ENCODE data around the gene HMGXB4. TPM values are rescaled to one million over a fixed set of nuclear protein-coding genes. Genes with fewer than 3 reads are reported as not detected.

The HMGXB4 gene
- total RNA-seq, 4 donors from 2014 or later, result 12.4 to 19.9 (median 17.0) TPM

DNA sequence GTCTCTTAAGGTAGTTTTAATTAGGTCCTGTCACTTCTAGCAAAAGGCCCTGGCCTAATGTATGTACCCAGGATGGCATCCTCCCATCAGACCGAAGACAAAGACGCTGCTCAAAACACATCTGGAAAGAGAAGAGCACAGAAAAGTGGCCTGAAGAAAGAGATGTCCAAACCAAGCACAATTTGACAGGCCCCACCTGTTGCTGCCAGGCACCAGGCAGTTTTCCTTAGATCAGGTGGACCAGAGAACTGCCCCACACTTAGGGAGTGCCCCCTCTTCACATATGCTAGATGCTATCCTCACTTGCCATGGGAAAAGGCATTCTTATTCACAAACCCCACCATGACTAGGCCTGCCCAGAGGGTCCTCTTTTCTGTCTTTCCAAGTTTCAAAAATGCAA lies 3.3 kb upstream of the HMGXB4 start:
- no peaks in the 10 kb centered on the region for H3K36me3 ChIP-seq
- 58% methylated on average over 2 of the region's 2 CpGs for WGBS
- no peak for TF ChIP-seq POLR2AphosphoS5 (IDR thresholded peaks at IDR 0.05)
- TF ChIP-seq POLR2A (IDR thresholded peaks at IDR 0.05; ENCODE audit: low read depth), result no peak
- TF ChIP-seq, protein P1, sequence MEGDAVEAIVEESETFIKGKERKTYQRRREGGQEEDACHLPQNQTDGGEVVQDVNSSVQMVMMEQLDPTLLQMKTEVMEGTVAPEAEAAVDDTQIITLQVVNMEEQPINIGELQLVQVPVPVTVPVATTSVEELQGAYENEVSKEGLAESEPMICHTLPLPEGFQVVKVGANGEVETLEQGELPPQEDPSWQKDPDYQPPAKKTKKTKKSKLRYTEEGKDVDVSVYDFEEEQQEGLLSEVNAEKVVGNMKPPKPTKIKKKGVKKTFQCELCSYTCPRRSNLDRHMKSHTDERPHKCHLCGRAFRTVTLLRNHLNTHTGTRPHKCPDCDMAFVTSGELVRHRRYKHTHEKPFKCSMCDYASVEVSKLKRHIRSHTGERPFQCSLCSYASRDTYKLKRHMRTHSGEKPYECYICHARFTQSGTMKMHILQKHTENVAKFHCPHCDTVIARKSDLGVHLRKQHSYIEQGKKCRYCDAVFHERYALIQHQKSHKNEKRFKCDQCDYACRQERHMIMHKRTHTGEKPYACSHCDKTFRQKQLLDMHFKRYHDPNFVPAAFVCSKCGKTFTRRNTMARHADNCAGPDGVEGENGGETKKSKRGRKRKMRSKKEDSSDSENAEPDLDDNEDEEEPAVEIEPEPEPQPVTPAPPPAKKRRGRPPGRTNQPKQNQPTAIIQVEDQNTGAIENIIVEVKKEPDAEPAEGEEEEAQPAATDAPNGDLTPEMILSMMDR (IDR thresholded peaks at IDR 0.05), result no peak
- no peak for TF ChIP-seq EP300 (IDR thresholded peaks at IDR 0.05)
- H3K27ac ChIP-seq (replicated peaks in 1 of 4), result no peak overlapping the region
- H3K27me3 ChIP-seq, result peaks cover 0 to 5% (median 0%) of the 10 kb centered on the region in 4 donors
- H3K4me1 ChIP-seq, result peaks cover 6 to 18% (median 15%) of the 10 kb centered on the region in 4 donors
- intact Hi-C loops (cut with DNase I), result no loop called here
- no peaks in the 10 kb centered on the region for H3K9me3 ChIP-seq
- no peak for DNase-seq (ENCODE audit: extremely low spot score)
- no peak overlapping the region for H3K4me3 ChIP-seq

DNA sequence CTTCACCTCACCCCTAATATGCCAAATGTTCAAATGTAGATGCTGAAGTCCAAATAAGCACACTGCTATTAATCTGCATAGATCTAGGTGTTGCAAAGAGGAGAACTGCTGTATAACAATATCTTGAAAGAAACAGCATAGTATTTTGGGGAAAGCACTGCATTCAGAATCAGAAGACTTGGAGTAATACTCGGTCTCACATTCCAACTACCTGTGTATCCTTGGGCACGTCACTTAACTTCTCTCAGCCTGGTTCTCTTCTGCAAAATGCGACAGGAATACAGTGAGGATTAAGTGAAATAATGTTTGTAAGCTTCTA lies 332 bp upstream of the HMGXB4 start:
- H3K4me3 ChIP-seq, result peak overlapping the region; percentile 90 to 96 (median 94)
- TF ChIP-seq EP300 (IDR thresholded peaks at IDR 0.05) (no peak), POLR2AphosphoS5 (IDR thresholded peaks at IDR 0.05) (no peak), POLR2A (IDR thresholded peaks at IDR 0.05; ENCODE audit: low read depth) (no peak)
- TF ChIP-seq, protein P1 (IDR thresholded peaks at IDR 0.05), result no peak
- WGBS, result 0% methylated on average over 3 of the region's 3 CpGs
- peak overlapping the region; percentile 92 to 99 (median 96) for H3K27ac ChIP-seq (replicated peaks in 1 of 4)
- H3K4me1 ChIP-seq, result peaks cover 6 to 20% (median 16%) of the 10 kb centered on the region in 4 donors
- DNase-seq (ENCODE audit: extremely low spot score), result no peak
- H3K9me3 ChIP-seq, result no peaks in the 10 kb centered on the region
- H3K27me3 ChIP-seq, result no peaks in the 10 kb centered on the region
- peaks cover 0 to under 1% (median 0%) of the 10 kb centered on the region in 4 donors for H3K36me3 ChIP-seq
- intact Hi-C loops (cut with DNase I), result no loop called here

DNA sequence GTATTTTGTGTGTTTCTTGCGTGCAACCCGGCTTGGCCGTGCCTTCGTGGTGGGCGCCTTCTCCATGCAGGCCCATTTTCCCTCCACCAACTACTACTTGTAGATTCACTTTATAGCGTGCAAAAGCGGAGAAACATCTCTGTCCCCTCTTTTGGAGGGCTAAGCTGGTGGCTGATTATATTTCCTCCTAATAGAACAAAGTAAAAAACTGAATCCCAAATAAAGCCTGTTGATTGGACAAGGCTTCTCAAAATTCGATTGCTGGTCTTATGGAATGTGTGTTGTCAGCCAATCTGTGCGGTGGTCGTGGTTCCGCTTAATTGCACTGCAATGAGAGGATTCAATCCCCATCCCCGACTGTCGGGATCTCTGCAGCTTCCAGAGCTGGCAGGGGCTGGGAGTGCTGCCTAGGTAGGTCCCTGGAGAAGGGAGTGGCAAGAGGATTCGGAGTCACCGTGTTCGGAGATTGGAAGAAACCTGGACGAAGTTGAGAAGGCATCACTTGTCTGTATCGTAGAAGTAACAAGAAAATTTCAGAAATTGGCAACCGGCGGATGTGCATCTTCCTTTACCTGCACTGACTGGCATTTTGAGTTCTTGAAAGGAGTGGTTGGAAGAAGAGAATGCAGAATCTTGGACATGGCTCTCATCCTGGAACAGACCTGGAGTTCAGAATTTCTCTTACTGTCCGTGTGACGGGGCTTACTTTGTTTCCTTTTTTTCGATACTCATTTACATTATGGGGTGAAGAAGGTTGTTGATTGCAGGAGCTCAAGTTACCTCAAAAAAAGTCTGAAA lies 1.1 kb downstream of the HMGXB4 start:
- Histone ChIP-seq H3K4me3 (peak overlapping the region; percentile 90 to 96 (median 94)), H3K9me3 (no peaks in the 10 kb centered on the region), H3K36me3 (peaks cover 4 to 15% (median 12%) of the 10 kb centered on the region in 4 donors), H3K27me3 (no peaks in the 10 kb centered on the region), H3K27ac (replicated peaks in 1 of 4) (peak overlapping the region; percentile 92 to 99 (median 96)), H3K4me1 (peaks cover 6 to 20% (median 16%) of the 10 kb centered on the region in 4 donors)
- 34% methylated on average over 23 of the region's 23 CpGs for WGBS
- TF ChIP-seq, protein P1 (IDR thresholded peaks at IDR 0.05), result no peak
- DNase-seq (ENCODE audit: extremely low spot score), result no peak
- intact Hi-C loops (cut with DNase I), result no loop called here

DNA sequence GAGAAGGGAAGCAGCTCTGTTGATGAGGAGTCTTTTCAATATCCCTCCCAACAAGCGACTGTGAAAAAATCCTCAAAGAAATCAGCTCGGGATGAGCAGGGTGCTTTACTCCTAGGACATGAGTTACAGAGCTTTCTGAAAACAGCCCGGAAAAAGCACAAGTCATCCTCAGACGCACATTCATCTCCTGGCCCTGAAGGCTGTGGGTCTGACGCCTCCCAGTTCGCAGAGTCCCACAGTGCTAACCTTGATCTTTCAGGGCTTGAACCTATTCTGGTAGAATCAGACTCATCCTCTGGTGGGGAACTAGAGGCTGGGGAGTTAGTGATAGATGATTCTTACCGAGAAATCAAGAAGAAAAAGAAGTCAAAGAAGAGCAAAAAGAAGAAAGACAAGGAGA lies 7.7 kb downstream of the HMGXB4 start:
- H3K36me3 ChIP-seq, result peaks cover 38 to 79% (median 74%) of the 10 kb centered on the region in 4 donors
- H3K9me3 ChIP-seq, result no peaks in the 10 kb centered on the region
- no peaks in the 10 kb centered on the region for H3K27me3 ChIP-seq
- WGBS, result 89% methylated on average over 7 of the region's 7 CpGs
- intact Hi-C loops (cut with DNase I), result no loop called here
- DNase-seq (ENCODE audit: extremely low spot score), result no peak
- H3K4me3 ChIP-seq, result no peak overlapping the region
- no peaks in the 10 kb centered on the region for H3K4me1 ChIP-seq
- TF ChIP-seq, protein P1 (IDR thresholded peaks at IDR 0.05), result no peak
- no peak for TF ChIP-seq POLR2A (IDR thresholded peaks at IDR 0.05; ENCODE audit: low read depth)
- no peak for TF ChIP-seq EP300 (IDR thresholded peaks at IDR 0.05)
- TF ChIP-seq POLR2AphosphoS5 (IDR thresholded peaks at IDR 0.05), result no peak
- no peak overlapping the region for H3K27ac ChIP-seq (replicated peaks in 1 of 4)

Data from esophagus muscularis mucosa (tissue), 4 donors.